Measurements from ENCODE around the gene MAN2B2. TPM values are rescaled to one million over a fixed set of nuclear protein-coding genes. Genes with fewer than 3 reads are reported as not detected.
A peak's percentile ranks its signal among the peaks of the same experiment; 100 is the strongest.

Gene MAN2B2
- total RNA-seq, 2 experiments from 2014 or later = 13.7 to 19.4 TPM

- no peaks in the 10 kb centered on the region for H3K9me3 ChIP-seq (ENCODE audit: low read length)
- peaks cover 26% of the 10 kb centered on the region for H3K4me1 ChIP-seq (ENCODE audit: insufficient read depth, low read length, poor library complexity, severe bottlenecking)
- DNase-seq (ENCODE audit: low spot score) = no peak
- BruUV-seq (replicated peaks) = no TSS peak
- peaks cover 29% of the 10 kb centered on the region for H3K36me3 ChIP-seq (ENCODE audit: insufficient read depth, low read length)
- H3K79me2 ChIP-seq (ENCODE audit: insufficient read depth, low read depth, low read length) = peaks cover 27% of the 10 kb centered on the region
- no peak overlapping the region for H2AFZ ChIP-seq (ENCODE audit: low read length)
- peaks cover 18% of the 10 kb centered on the region for H4K20me1 ChIP-seq (ENCODE audit: insufficient read depth, low read length)
- ChIA-PET CTCF (ENCODE audit: unreplicated experiment) (no interaction called here), POLR2A (interaction anchor here (0.7 to 1.9 kb wide), 3 partner anchors 10 to 20 kb away, joined by 3 to 5 read pairs (median 4); no protein-coding TSS in a partner anchor)
- TF ChIP-seq EZH2phosphoT487 (IDR thresholded peaks at IDR 0.05; ENCODE audit: borderline replicate concordance, low read depth, low read length) = no peak
- TF ChIP-seq CTCF (conservative IDR thresholded peaks at IDR 0.05; ENCODE audit: low read length) = no peak
- intact Hi-C loops (cut with micrococcal nuclease; ENCODE audit: unreplicated experiment) = loop anchor here (10.0 kb wide), 1 partner anchor 342 kb away; no protein-coding TSS in a partner anchor
- H3K4me3 ChIP-seq (ENCODE audit: low read depth, low read length, poor library complexity, severe bottlenecking) = peak overlapping the region; percentile 87
- H3K9me2 ChIP-seq (ENCODE audit: insufficient read depth, low read length) = no peaks in the 10 kb centered on the region
- no peak overlapping the region for H3K27ac ChIP-seq (ENCODE audit: low read depth, low read length, poor library complexity, severe bottlenecking)
- peak overlapping the region; percentile 95; the same call in 1 of the 2 replicates for H3K4me2 ChIP-seq (ENCODE audit: low read length)
Measured at GRCh38 chr4:6643141-6643847, 68.3 kb downstream of the MAN2B2 start.

DNA sequence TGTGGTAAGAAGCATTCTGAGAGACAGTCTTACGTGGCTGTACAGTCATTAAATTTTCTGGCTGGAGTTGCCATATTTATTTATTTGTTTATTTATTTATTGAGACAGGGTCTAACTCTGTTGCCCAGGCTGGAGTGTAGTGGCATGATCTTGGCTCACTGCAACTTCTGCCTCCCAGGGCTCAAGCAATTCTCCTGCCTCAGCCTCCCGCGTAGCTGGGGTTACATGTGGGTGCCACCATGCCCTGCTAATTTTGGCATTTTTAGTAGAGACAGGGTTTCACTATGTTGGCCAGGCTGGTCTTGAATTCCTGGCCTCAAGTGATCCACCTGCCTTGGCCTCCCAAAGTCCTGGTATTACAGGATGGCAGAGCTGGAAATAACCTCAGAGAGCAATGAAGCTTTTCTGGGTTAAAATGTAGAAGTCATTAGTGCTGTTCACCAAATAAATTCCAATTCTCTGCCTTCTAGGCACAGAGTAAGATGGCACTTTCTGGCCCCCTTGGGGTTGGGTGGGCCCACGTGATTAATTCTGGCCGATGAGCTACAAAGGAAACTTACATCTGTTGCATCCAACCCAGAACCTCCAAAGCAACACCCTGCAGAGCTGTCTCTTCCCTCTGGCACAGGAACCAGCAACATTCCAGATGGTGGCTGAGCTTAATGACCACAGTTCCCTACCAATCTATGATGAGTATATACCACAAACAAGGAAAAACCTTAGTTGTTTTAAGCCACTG is 70.0 kb downstream of the MAN2B2 start:
- ChIA-PET POLR2A (interaction anchor here (0.7 to 1.9 kb wide), 3 partner anchors 9 to 29 kb away, joined by 3 to 5 read pairs (median 3); a partner anchor contains a TSS), CTCF (ENCODE audit: unreplicated experiment) (no interaction called here)
- TF ChIP-seq CTCF (conservative IDR thresholded peaks at IDR 0.05; ENCODE audit: low read length) = no peak
- TF ChIP-seq EZH2phosphoT487 (IDR thresholded peaks at IDR 0.05; ENCODE audit: borderline replicate concordance, low read depth, low read length) = no peak
- BruUV-seq (replicated peaks) = no TSS peak
- H4K20me1 ChIP-seq (ENCODE audit: insufficient read depth, low read length) = peaks cover 18% of the 10 kb centered on the region
- H3K9me3 ChIP-seq (ENCODE audit: low read length) = no peaks in the 10 kb centered on the region
- no peak overlapping the region for H3K4me3 ChIP-seq (ENCODE audit: low read depth, low read length, poor library complexity, severe bottlenecking)
- H3K36me3 ChIP-seq (ENCODE audit: insufficient read depth, low read length) = peaks cover 29% of the 10 kb centered on the region
- no peak for DNase-seq (ENCODE audit: low spot score)
- H3K27ac ChIP-seq (ENCODE audit: low read depth, low read length, poor library complexity, severe bottlenecking) = no peak overlapping the region
- intact Hi-C loops (cut with micrococcal nuclease; ENCODE audit: unreplicated experiment) = loop anchor here (10.0 kb wide), 1 partner anchor 340 kb away; no protein-coding TSS in a partner anchor
- H3K4me2 ChIP-seq (ENCODE audit: low read length) = no peak overlapping the region
- H2AFZ ChIP-seq (ENCODE audit: low read length) = no peak overlapping the region
- H3K4me1 ChIP-seq (ENCODE audit: insufficient read depth, low read length, poor library complexity, severe bottlenecking) = peaks cover 26% of the 10 kb centered on the region
- H3K9me2 ChIP-seq (ENCODE audit: insufficient read depth, low read length) = no peaks in the 10 kb centered on the region
- H3K79me2 ChIP-seq (ENCODE audit: insufficient read depth, low read depth, low read length) = peaks cover 27% of the 10 kb centered on the region
